Measurements from ENCODE around the gene PKD2L1. TPM values are rescaled to one million over a fixed set of nuclear protein-coding genes. Genes with fewer than 3 reads are reported as not detected.

Gene PKD2L1
- total and polyA plus RNA-seq, 9 of the 15 experiments (the other 6 are each of a cell fraction or from before 2014, with no cell fraction given) = not detected

- TF ChIP-seq ZNF707 (CRISPR knock-in tag; conservative IDR thresholded peaks at IDR 0.05) = no peak
- no peak for TF ChIP-seq KLF10 (CRISPR knock-in tag; IDR thresholded peaks at IDR 0.05)
- peak; percentile 40; the same call in 1 of the 2 replicates for TF ChIP-seq NR2C1 (IDR thresholded peaks at IDR 0.05)
- TF ChIP-seq NR2C1 (tag; IDR thresholded peaks at IDR 0.05) = peak; percentile 63
- 0 out of 2 replicates have a peak, but pooled peaks have one; percentile 28 for TF ChIP-seq GABPA (tag; conservative IDR thresholded peaks at IDR 0.05; ENCODE audit: low read depth)
- peak; percentile 95 for TF ChIP-seq SMARCA4 (IDR thresholded peaks at IDR 0.05)
- TF ChIP-seq ELF2 (CRISPR knock-in tag; IDR thresholded peaks at IDR 0.05) = no peak
- peak; percentile 35; the same call in 1 of the 2 replicates for TF ChIP-seq EP400 (IDR thresholded peaks at IDR 0.05)
- TF ChIP-seq ZNF639 (CRISPR knock-in tag; conservative IDR thresholded peaks at IDR 0.05 in 1 of 2, IDR thresholded peaks at IDR 0.05 in 1 of 2) = peak in 1 of 2 experiments; percentile 45; a peak in 1 of 4 replicates
- TF ChIP-seq BRD9 (IDR thresholded peaks at IDR 0.05; ENCODE audit: low read depth, partially characterized antibody) = peak; percentile 42
- peak; percentile 85; the same call in 1 of the 2 replicates for TF ChIP-seq ELF4 (CRISPR knock-in tag; IDR thresholded peaks at IDR 0.05)
- TF ChIP-seq FOXK2 (conservative IDR thresholded peaks at IDR 0.05 in 1 of 2, IDR thresholded peaks at IDR 0.05 in 1 of 2; ENCODE audit: low read depth in 2 of 2) = peak; percentile 44; a peak in 1 of 4 replicates
- peak; percentile 78; the same call in 1 of the 2 replicates for TF ChIP-seq ZBED1 (IDR thresholded peaks at IDR 0.05)
- TF ChIP-seq ZNF395 (CRISPR knock-in tag; IDR thresholded peaks at IDR 0.05) = 0 out of 2 replicates have a peak, but pooled peaks have one; percentile 56
- TF ChIP-seq KLF13 (tag; IDR thresholded peaks at IDR 0.05; ENCODE audit: borderline replicate concordance, low read depth) = no peak
- TF ChIP-seq ZNF124 (CRISPR knock-in tag; IDR thresholded peaks at IDR 0.05) = no peak
- TF ChIP-seq ATF1 (CRISPR knock-in tag; IDR thresholded peaks at IDR 0.05) = no peak
- TF ChIP-seq ATF1 (tag; IDR thresholded peaks at IDR 0.05) = 0 out of 2 replicates have a peak, but pooled peaks have one; percentile 15
- no peak for TF ChIP-seq RREB1 (CRISPR knock-in tag; IDR thresholded peaks at IDR 0.05)
- TF ChIP-seq RNF2 (IDR thresholded peaks at IDR 0.05) = peak; percentile 87
- TF ChIP-seq ZNF232 (CRISPR knock-in tag; IDR thresholded peaks at IDR 0.05) = no peak
- TF ChIP-seq ESRRB (CRISPR knock-in tag; IDR thresholded peaks at IDR 0.05; ENCODE audit: borderline replicate concordance) = no peak
- TF ChIP-seq CBX1 (IDR thresholded peaks at IDR 0.05; ENCODE audit: low read depth) = no peak
Observed at GRCh38 chr10:100359030-100359432, 29.0 kb upstream of the PKD2L1 start (continued).
